Cortex of kidney (tissue), 1 donor: ENCODE data around the gene NENF.

Experiments used
- DNase-seq: peaks from one replicate; lab custom pipeline; 2025; lab: John Stamatoyannopoulos, UW

The NENF gene

GRCh38 chr1:212482006-212482636, 49.4 kb downstream of the NENF start:
- DNase-seq = no peak

GRCh38 chr1:212482637-212483441, 50.1 kb downstream of the NENF start:
- DNase-seq = no peak

GRCh38 chr1:212484701-212485570, 52.2 kb downstream of the NENF start:
- no peak for DNase-seq

- DNase-seq = no peak
Observed at GRCh38 chr1:212485571-212485912, 52.8 kb downstream of the NENF start.

GRCh38 chr1:212485913-212486618, 53.3 kb downstream of the NENF start:
- DNase-seq = no peak

GRCh38 chr1:212486619-212486975, 53.9 kb downstream of the NENF start:
- DNase-seq = no peak

GRCh38 chr1:212487286-212487685, 54.6 kb downstream of the NENF start:
- no peak for DNase-seq

- DNase-seq = no peak
Observed at GRCh38 chr1:212487774-212488435, 55.2 kb downstream of the NENF start.

- DNase-seq = no peak
Observed at GRCh38 chr1:212488436-212489283, 55.9 kb downstream of the NENF start.

GRCh38 chr1:212489284-212489859, 56.7 kb downstream of the NENF start:
- DNase-seq = no peak

- no peak for DNase-seq
Observed at GRCh38 chr1:212490276-212490675, 57.6 kb downstream of the NENF start.

GRCh38 chr1:212491454-212491853, 58.7 kb downstream of the NENF start:
- no peak for DNase-seq
